ENCODE measurements around the gene SASS6.

Gene SASS6

DNA sequence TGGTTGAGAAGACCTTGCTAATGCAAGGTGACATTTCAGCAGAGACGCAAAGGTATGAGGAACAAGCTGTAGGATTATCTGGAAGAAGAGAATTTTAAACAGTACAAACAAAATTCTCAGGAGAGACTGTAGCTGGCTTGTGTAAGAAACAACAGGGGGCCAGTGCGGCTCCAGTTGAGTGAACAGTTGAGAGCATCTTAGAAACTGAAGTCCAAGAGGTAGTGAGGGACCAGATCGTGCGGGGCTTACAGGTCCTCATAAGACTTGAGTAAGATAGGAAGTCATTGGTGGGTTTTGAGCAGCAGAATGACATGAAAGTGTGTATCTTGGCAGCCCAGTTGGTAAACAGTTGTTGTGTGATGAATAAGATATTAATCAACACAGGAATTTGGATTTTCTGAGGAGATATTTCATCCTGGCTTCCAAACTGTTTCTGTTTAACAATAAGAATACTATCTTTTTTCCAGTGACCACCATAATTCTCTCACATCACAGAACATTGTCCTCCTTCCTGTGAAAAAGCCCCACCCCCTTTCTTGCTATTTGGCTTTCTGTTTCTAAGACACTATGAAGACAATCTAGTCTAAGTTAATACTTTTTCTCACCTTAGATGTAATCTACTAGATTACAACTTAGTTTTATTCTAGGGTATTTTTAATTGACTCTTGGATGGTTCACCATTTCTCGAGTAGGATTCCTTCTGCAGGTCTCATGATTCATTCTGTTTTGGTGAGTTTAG is 62.4 kb downstream of the SASS6 start:
- no peak overlapping the region for H3K27ac ChIP-seq
- no peak for TF ChIP-seq CTCF (conservative IDR thresholded peaks at IDR 0.05)

GRCh38 chr1:100065969-100066227 is 66.8 kb downstream of the SASS6 start:
- no peak for TF ChIP-seq CTCF (conservative IDR thresholded peaks at IDR 0.05)
- no peak overlapping the region for H3K27ac ChIP-seq

- no peak for TF ChIP-seq CTCF (conservative IDR thresholded peaks at IDR 0.05)
- no peak overlapping the region for H3K27ac ChIP-seq
These were observed 67.4 kb downstream of the SASS6 start for GRCh38 chr1:100065183-100065968.

DNA sequence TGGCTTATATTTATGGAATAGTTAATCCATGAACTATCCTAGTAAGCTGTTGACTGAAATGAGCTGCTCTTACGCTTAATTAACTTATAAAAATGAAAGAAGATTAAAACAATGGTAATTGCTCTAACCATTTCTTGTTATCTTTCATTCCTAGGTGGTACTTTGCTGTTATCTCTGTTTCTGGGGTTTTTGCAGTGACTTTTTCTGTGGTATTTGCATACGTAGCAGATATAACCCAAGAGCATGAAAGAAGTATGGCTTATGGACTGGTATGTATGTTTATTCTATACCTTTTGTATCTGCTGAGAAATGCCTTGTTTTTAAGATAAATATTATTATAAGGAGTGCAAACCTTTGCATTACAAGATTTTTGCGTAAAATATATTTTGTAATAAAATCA is 71.0 kb downstream of the SASS6 start:
- no peak for TF ChIP-seq CTCF (conservative IDR thresholded peaks at IDR 0.05)
- H3K27ac ChIP-seq, result no peak overlapping the region

GRCh38 chr1:100053727-100054126 is 79.0 kb downstream of the SASS6 start:
- no peak overlapping the region for H3K27ac ChIP-seq
- no peak for TF ChIP-seq CTCF (conservative IDR thresholded peaks at IDR 0.05)

DNA sequence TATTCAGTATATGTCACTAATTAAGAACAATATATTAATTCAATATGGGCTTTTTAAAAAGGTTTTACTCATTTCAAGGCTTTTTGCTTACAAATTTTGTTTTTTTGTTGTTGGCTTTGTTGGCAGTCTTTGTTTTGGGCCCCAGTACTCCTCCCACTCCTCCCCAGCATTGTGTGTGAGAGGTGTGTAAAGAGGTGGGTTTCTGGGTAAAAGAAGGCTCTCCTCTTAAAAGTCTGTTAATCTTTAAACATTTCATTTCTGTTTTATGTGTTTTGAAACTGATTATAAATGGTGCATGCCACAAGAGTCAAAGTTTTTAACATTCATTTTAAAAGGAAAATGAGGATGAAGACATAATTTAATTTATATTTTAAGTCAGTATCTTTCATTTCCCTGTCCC is 79.6 kb downstream of the SASS6 start:
- TF ChIP-seq CTCF (conservative IDR thresholded peaks at IDR 0.05), result no peak
- no peak overlapping the region for H3K27ac ChIP-seq

- TF ChIP-seq CTCF (conservative IDR thresholded peaks at IDR 0.05), result no peak
- no peak overlapping the region for H3K27ac ChIP-seq
These were observed 80.8 kb downstream of the SASS6 start for GRCh38 chr1:100051893-100052292.

Measured in VCaP (cell line).